Peyer's patch (tissue), 4 donors: ENCODE results near the gene ZNF654.

Source experiments
- CTCF ChIP-seq, 6 experiments: fragments of 450-650 bp in 4 of 6; fragments of 200-600 bp in 2 of 6; sonication (generic) in 1 of 6; IDR thresholded peaks; one replicate each; pipeline ENCODE4 v1.5.1; 2017 to 2019; ENCODE audit warnings: antibody characterized with exemption in 6 of 6, mild to moderate bottlenecking in 3 of 6, moderate library complexity in 1 of 6
- POLR2A ChIP-seq, 2 donors: fragments of 450-650 bp; IDR thresholded peaks; one replicate each; pipeline ENCODE4 v1.5.1; 2017; ENCODE audit warnings: antibody characterized with exemption in 2 of 2, mild to moderate bottlenecking in 2 of 2, moderate library complexity in 2 of 2

- TF ChIP-seq CTCF (IDR thresholded peaks at IDR 0.05): no peak
- TF ChIP-seq POLR2A (IDR thresholded peaks at IDR 0.05): no peak
These were observed 92.3 kb downstream of the ZNF654 start for GRCh38 chr3:88151358-88151757.
